Panc1 (cell line): ENCODE results near the gene MAP3K12.

Source experiments
- CTCF ChIP-seq: fragments of 450-650 bp; IDR thresholded peaks from 2 replicates; pipeline ENCODE4 v1.5.1; 2017; ENCODE audit warnings: mild to moderate bottlenecking
- REST ChIP-seq, 2 experiments: IDR thresholded peaks; 2 replicates each; pipeline ENCODE4 v1.6.1; 2011 to 2012; ENCODE audit warnings: low read depth in 2 of 2, control low read depth in 1 of 2, low read length in 1 of 2, mild to moderate bottlenecking in 1 of 2, moderate library complexity in 1 of 2; ENCODE audit not compliant: insufficient read depth in 1 of 2

DNA sequence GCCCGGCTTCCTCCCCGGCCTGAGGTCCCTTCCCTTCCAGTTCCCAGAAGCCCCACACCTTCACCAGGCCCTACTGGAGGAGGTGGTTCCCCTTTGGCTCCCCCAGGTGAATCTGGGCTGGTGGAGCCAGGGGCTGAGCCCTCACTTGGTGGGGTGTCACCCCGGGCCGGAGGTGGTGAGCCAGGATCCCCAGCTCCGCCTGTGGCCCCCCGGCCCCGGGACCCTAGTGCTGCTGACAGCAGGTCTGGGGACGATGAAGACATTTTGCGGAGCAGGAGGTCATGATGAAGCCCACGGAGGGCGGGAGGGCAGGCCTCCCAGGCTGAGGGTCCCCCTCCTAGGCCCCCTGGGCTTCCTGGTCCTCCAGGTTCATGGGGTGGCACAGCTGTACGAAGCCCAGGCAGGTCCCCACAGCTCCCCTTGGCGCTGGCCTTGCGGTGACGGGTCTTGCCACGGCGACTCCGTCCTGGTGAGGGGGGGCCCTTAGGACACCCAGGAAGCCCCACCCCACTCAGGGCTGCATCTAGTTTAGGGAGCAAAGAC, 16.6 kb downstream of the MAP3K12 start:
- TF ChIP-seq REST (IDR thresholded peaks at IDR 0.05; ENCODE audit: insufficient read depth in 1 of 2, low read depth in 2 of 2, low read length in 1 of 2) (no peak), CTCF (no peak)
